ENCODE measurements around the gene DNAAF5. TPM values are rescaled to one million over a fixed set of nuclear protein-coding genes. Genes with fewer than 3 reads are reported as not detected.

The DNAAF5 gene
- total and polyA plus RNA-seq, 2 experiments from 2014 or later, result 19.0 to 23.5 TPM

DNA sequence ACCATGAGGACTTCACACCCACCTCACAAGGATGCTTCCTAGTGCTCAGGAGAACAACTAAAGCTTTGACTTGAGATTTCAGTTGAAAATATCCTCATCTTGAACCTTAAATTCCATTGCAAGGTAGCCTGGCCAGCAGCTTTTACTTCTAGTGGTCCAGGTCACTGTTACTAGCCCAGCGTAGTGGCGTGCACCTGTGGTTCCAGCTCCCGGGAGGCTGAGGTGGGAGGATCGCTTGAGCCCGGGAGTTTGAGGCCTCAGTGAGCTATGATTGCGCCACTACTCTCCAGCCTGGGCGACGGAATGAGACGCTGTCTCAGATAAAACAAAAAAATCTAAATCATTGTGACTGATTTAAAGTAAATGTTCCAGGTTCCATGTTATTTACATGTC is 28.9 kb downstream of the DNAAF5 start:
- no peak overlapping the region for H2AFZ ChIP-seq

DNA sequence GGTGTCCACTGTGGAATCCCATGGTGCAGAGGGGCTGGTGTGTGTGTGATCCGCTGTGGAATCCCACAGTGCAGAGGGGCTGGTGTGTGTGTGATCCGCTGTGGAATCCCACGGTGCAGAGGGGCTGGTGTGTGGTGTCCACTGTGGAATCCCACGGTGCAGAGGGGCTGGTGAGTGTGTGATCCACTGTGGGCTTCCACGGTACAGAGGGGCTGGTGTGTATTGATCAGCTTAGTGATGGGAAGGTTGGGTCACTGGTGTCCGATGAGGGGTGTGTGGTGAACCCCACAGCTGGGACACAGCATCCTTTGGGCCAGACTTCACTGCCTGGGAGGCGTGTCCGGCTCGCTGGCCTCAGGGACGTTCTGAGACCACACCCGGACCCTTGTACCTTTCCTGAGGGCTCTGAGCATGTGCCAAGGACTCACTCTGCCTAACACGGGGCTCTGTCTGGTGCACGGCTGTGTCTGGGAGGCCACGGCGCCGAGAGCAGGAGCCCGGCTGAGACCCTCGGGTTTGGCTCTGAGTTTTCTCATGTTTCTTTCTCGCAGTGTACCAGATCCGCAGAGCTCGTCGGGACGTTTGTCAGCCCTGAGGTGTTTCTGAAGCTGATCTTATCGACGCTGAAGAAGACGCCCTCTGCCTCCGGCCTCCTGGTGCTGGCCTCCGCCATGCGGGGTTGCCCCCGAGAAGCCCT is 29.9 kb downstream of the DNAAF5 start:
- H3K79me2 ChIP-seq, result no peaks in the 10 kb centered on the region
- no peaks in the 10 kb centered on the region for H3K9me2 ChIP-seq (replicated peaks; ENCODE audit: insufficient read depth)
- no peaks in the 10 kb centered on the region for H3K4me1 ChIP-seq (ENCODE audit: insufficient read depth)
- H3K27me3 ChIP-seq, result no peaks in the 10 kb centered on the region
- no peak overlapping the region for H3K27ac ChIP-seq
- H3K36me3 ChIP-seq (replicated peaks; ENCODE audit: insufficient read depth, low read depth), result no peaks in the 10 kb centered on the region
- no peak for DNase-seq (ENCODE audit: low spot score)
- H4K20me1 ChIP-seq (ENCODE audit: insufficient read depth, poor library complexity, severe bottlenecking), result no peaks in the 10 kb centered on the region
- H3K4me3 ChIP-seq, result no peak overlapping the region
- H3K4me2 ChIP-seq, result no peak overlapping the region
- no peaks in the 10 kb centered on the region for H3K9me3 ChIP-seq (ENCODE audit: low read depth)
- 94% methylated on average over 29 of the region's 30 CpGs for WGBS (ENCODE audit: low lambda C conversion rate, missing lambda C conversion rate)
- no peak overlapping the region for H2AFZ ChIP-seq
- TF ChIP-seq EZH2 (IDR thresholded peaks at IDR 0.05; ENCODE audit: borderline replicate concordance) (no peak), EZH2phosphoT487 (IDR thresholded peaks at IDR 0.05; ENCODE audit: low read depth, severe bottlenecking, unreplicated experiment) (no peak)
- TF ChIP-seq, protein P1, sequence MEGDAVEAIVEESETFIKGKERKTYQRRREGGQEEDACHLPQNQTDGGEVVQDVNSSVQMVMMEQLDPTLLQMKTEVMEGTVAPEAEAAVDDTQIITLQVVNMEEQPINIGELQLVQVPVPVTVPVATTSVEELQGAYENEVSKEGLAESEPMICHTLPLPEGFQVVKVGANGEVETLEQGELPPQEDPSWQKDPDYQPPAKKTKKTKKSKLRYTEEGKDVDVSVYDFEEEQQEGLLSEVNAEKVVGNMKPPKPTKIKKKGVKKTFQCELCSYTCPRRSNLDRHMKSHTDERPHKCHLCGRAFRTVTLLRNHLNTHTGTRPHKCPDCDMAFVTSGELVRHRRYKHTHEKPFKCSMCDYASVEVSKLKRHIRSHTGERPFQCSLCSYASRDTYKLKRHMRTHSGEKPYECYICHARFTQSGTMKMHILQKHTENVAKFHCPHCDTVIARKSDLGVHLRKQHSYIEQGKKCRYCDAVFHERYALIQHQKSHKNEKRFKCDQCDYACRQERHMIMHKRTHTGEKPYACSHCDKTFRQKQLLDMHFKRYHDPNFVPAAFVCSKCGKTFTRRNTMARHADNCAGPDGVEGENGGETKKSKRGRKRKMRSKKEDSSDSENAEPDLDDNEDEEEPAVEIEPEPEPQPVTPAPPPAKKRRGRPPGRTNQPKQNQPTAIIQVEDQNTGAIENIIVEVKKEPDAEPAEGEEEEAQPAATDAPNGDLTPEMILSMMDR (IDR thresholded peaks at IDR 0.05; ENCODE audit: poor library complexity), result no peak

More for the DNA sequence above, 28.9 kb downstream of the DNAAF5 start:
- Histone ChIP-seq H3K4me1 (ENCODE audit: insufficient read depth) (no peaks in the 10 kb centered on the region), H3K4me3 (no peak overlapping the region), H3K9me3 (ENCODE audit: low read depth) (no peaks in the 10 kb centered on the region), H4K20me1 (ENCODE audit: insufficient read depth, poor library complexity, severe bottlenecking) (no peaks in the 10 kb centered on the region), H3K4me2 (no peak overlapping the region), H3K79me2 (no peaks in the 10 kb centered on the region), H3K36me3 (replicated peaks; ENCODE audit: insufficient read depth, low read depth) (no peaks in the 10 kb centered on the region), H3K27me3 (no peaks in the 10 kb centered on the region), H3K27ac (no peak overlapping the region), H3K9me2 (replicated peaks; ENCODE audit: insufficient read depth) (no peaks in the 10 kb centered on the region)
- 93% methylated on average over 9 of the region's 9 CpGs for WGBS (ENCODE audit: low lambda C conversion rate, missing lambda C conversion rate)
- no peak for DNase-seq (ENCODE audit: low spot score)
- TF ChIP-seq EZH2phosphoT487 (IDR thresholded peaks at IDR 0.05; ENCODE audit: low read depth, severe bottlenecking, unreplicated experiment), result no peak
- TF ChIP-seq EZH2 (IDR thresholded peaks at IDR 0.05; ENCODE audit: borderline replicate concordance), result no peak
- TF ChIP-seq, protein P1 (IDR thresholded peaks at IDR 0.05; ENCODE audit: poor library complexity), result no peak

DNA sequence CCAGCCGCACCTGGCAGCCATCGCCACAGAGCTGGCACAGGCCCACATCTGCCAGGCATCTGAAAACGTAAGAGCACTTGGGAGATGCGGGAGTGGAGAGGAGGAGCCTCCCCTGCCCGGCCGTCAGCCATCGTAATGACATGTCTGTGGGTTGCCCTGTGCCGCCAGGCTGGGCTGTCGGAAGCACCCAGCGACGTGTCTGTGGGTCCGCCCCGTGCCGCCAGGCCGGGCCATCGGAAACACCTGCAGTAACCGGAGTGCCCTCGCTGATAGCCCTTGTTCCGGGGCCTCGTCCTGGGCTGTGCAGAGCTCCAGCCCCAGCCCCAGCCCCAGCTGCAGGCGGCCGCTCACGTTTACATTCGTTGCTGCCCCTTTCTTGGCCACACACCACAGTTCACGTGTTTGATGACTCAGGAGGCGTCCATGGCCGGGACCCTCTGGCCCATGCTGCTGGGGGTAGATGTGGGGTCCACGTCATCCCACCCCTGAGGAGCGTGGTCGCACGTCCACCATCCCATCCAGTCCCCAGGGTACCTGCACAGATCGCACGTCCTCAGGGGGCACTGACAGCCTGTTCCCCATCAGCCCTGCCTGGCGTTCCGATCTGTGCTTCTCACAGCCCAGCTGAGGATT is 30.5 kb downstream of the DNAAF5 start:
- no peaks in the 10 kb centered on the region for H3K36me3 ChIP-seq (replicated peaks; ENCODE audit: insufficient read depth, low read depth)
- no peak overlapping the region for H3K4me3 ChIP-seq
- TF ChIP-seq EZH2phosphoT487 (IDR thresholded peaks at IDR 0.05; ENCODE audit: low read depth, severe bottlenecking, unreplicated experiment), result no peak
- no peaks in the 10 kb centered on the region for H3K79me2 ChIP-seq
- 96% methylated on average over 34 of the region's 35 CpGs for WGBS (ENCODE audit: low lambda C conversion rate, missing lambda C conversion rate)
- no peaks in the 10 kb centered on the region for H3K27me3 ChIP-seq
- no peaks in the 10 kb centered on the region for H4K20me1 ChIP-seq (ENCODE audit: insufficient read depth, poor library complexity, severe bottlenecking)
- no peak overlapping the region for H3K27ac ChIP-seq
- H3K9me3 ChIP-seq (ENCODE audit: low read depth), result no peaks in the 10 kb centered on the region
- no peaks in the 10 kb centered on the region for H3K4me1 ChIP-seq (ENCODE audit: insufficient read depth)
- DNase-seq (ENCODE audit: low spot score), result no peak
- H2AFZ ChIP-seq, result no peak overlapping the region
- H3K4me2 ChIP-seq, result no peak overlapping the region
- no peaks in the 10 kb centered on the region for H3K9me2 ChIP-seq (replicated peaks; ENCODE audit: insufficient read depth)

DNA sequence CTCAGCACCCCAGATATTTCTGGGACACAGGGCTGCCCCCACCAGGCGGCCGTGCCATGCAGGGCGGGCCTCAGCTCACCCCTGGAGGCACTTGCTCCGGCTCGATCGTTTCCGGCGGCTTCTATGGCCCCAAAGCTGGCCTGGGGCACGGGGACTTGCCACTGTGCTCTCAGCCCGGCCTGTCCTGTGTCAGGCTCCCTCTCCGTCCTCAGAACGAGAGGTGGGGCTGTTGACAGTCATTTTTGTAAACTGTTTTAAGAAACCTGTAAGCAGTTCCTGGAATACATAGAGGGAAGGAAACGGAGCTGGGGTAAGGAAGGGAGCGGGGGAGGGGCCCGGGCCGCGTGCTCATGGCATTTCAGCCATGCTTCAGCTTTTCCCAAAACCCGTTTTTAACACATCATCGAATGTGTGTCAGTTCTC is 31.3 kb downstream of the DNAAF5 start:
- H3K4me1 ChIP-seq (ENCODE audit: insufficient read depth), result no peaks in the 10 kb centered on the region
- no peak overlapping the region for H3K27ac ChIP-seq
- no peaks in the 10 kb centered on the region for H3K36me3 ChIP-seq (replicated peaks; ENCODE audit: insufficient read depth, low read depth)
- H3K79me2 ChIP-seq, result no peaks in the 10 kb centered on the region
- no peaks in the 10 kb centered on the region for H4K20me1 ChIP-seq (ENCODE audit: insufficient read depth, poor library complexity, severe bottlenecking)
- H3K9me2 ChIP-seq (replicated peaks; ENCODE audit: insufficient read depth), result no peaks in the 10 kb centered on the region
- no peaks in the 10 kb centered on the region for H3K9me3 ChIP-seq (ENCODE audit: low read depth)
- DNase-seq (ENCODE audit: low spot score), result no peak
- H3K27me3 ChIP-seq, result no peaks in the 10 kb centered on the region
- no peak overlapping the region for H3K4me3 ChIP-seq
- 93% methylated on average over 19 of the region's 19 CpGs for WGBS (ENCODE audit: low lambda C conversion rate, missing lambda C conversion rate)
- TF ChIP-seq EZH2phosphoT487 (IDR thresholded peaks at IDR 0.05; ENCODE audit: low read depth, severe bottlenecking, unreplicated experiment), result no peak
- no peak for TF ChIP-seq EZH2 (IDR thresholded peaks at IDR 0.05; ENCODE audit: borderline replicate concordance)
- TF ChIP-seq, protein P1 (IDR thresholded peaks at IDR 0.05; ENCODE audit: poor library complexity), result no peak
- no peak overlapping the region for H2AFZ ChIP-seq
- H3K4me2 ChIP-seq, result no peak overlapping the region
